ENCODE data around the gene REXO1.

REXO1 gene

GRCh38 chr19:1819341-1820255 lies 28.7 kb downstream of the REXO1 start:
- H3K4me3 ChIP-seq (ENCODE audit: low read depth, low read length), result no peak overlapping the region
- in situ Hi-C loops (cut with HindIII; ENCODE audit: low sequenced_read_pairs), result no loop called here
- DNase-seq (ENCODE audit: low read depth, low spot score), result no peak
- no peak for TF ChIP-seq CTCF (IDR thresholded peaks at IDR 0.05; ENCODE audit: low read depth, low read length)

GRCh38 chr19:1818549-1819195 lies 29.6 kb downstream of the REXO1 start:
- no peak for TF ChIP-seq CTCF (IDR thresholded peaks at IDR 0.05; ENCODE audit: low read depth, low read length)
- no peak overlapping the region for H3K4me3 ChIP-seq (ENCODE audit: low read depth, low read length)
- in situ Hi-C loops (cut with HindIII; ENCODE audit: low sequenced_read_pairs), result no loop called here
- no peak for DNase-seq (ENCODE audit: low read depth, low spot score)

GRCh38 chr19:1817553-1818179 lies 30.6 kb downstream of the REXO1 start:
- H3K4me3 ChIP-seq (ENCODE audit: low read depth, low read length), result no peak overlapping the region
- DNase-seq (ENCODE audit: low read depth, low spot score), result no peak
- in situ Hi-C loops (cut with HindIII; ENCODE audit: low sequenced_read_pairs), result no loop called here
- no peak for TF ChIP-seq CTCF (IDR thresholded peaks at IDR 0.05; ENCODE audit: low read depth, low read length)

GRCh38 chr19:1816530-1817298 lies 31.6 kb downstream of the REXO1 start:
- DNase-seq (ENCODE audit: low read depth, low spot score), result no peak
- TF ChIP-seq CTCF (IDR thresholded peaks at IDR 0.05; ENCODE audit: low read depth, low read length), result no peak
- no peak overlapping the region for H3K4me3 ChIP-seq (ENCODE audit: low read depth, low read length)
- in situ Hi-C loops (cut with HindIII; ENCODE audit: low sequenced_read_pairs), result no loop called here

- in situ Hi-C loops (cut with HindIII; ENCODE audit: low sequenced_read_pairs), result no loop called here
- H3K4me3 ChIP-seq (ENCODE audit: low read depth, low read length), result no peak overlapping the region
- no peak for TF ChIP-seq CTCF (IDR thresholded peaks at IDR 0.05; ENCODE audit: low read depth, low read length)
- DNase-seq (ENCODE audit: low read depth, low spot score), result no peak
Observed at GRCh38 chr19:1815605-1816529, 32.4 kb downstream of the REXO1 start.
